SH-SY5Y (cell line): ENCODE results near the gene ADCY3.

ENCODE experiments used
- GATA2 ChIP-seq: IDR thresholded peaks from 2 replicates; pipeline ENCODE4 v1.6.1; 2011; ENCODE audit warnings: mild to moderate bottlenecking, low read depth, low read length
- GATA3 ChIP-seq: IDR thresholded peaks from 2 replicates; pipeline ENCODE4 v1.6.1; 2011; ENCODE audit warnings: low read depth, mild to moderate bottlenecking, low read length, moderate library complexity

DNA sequence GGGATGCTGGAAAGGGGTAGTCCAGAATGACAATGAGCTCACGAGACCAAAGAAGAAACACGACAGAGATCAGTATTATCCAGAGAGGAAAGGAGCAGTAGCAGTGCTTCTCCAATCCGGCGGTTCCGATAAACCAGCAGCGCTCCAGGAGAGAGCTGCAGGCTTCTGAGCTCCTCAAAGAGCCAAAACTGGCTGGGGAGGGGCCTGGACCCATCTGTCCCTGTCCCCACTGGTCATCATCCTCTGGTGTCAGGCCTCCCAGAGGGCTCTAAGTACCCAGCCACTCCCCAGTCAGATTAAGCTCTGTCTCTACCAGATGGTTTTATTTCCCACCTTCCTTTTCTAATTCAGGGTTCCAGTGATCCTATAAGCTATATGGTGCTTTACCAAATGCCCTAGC is 28.5 kb upstream of the ADCY3 start:
- TF ChIP-seq GATA2 = no peak
- no peak for TF ChIP-seq GATA3
